Measurements from ENCODE around the gene ABCB9.

Gene ABCB9

GRCh38 chr12:122985338-122986257 is 19.3 kb upstream of the ABCB9 start:
- TF ChIP-seq TCF4 (CRISPR knock-in tag; IDR thresholded peaks at IDR 0.05; ENCODE audit: borderline replicate concordance) (no peak), ZNF565 (CRISPR knock-in tag; conservative IDR thresholded peaks at IDR 0.05; ENCODE audit: low read depth) (no peak), OSR1 (CRISPR knock-in tag; IDR thresholded peaks at IDR 0.05) (no peak), ISL1 (CRISPR knock-in tag; IDR thresholded peaks at IDR 0.05) (no peak), ZFP30 (CRISPR knock-in tag; IDR thresholded peaks at IDR 0.05) (no peak), ZNF8 (CRISPR knock-in tag; IDR thresholded peaks at IDR 0.05) (no peak)
- ATAC-seq, result no peak

GRCh38 chr12:122984612-122985337 is 18.5 kb upstream of the ABCB9 start:
- ATAC-seq, result no peak
- TF ChIP-seq, protein P1, sequence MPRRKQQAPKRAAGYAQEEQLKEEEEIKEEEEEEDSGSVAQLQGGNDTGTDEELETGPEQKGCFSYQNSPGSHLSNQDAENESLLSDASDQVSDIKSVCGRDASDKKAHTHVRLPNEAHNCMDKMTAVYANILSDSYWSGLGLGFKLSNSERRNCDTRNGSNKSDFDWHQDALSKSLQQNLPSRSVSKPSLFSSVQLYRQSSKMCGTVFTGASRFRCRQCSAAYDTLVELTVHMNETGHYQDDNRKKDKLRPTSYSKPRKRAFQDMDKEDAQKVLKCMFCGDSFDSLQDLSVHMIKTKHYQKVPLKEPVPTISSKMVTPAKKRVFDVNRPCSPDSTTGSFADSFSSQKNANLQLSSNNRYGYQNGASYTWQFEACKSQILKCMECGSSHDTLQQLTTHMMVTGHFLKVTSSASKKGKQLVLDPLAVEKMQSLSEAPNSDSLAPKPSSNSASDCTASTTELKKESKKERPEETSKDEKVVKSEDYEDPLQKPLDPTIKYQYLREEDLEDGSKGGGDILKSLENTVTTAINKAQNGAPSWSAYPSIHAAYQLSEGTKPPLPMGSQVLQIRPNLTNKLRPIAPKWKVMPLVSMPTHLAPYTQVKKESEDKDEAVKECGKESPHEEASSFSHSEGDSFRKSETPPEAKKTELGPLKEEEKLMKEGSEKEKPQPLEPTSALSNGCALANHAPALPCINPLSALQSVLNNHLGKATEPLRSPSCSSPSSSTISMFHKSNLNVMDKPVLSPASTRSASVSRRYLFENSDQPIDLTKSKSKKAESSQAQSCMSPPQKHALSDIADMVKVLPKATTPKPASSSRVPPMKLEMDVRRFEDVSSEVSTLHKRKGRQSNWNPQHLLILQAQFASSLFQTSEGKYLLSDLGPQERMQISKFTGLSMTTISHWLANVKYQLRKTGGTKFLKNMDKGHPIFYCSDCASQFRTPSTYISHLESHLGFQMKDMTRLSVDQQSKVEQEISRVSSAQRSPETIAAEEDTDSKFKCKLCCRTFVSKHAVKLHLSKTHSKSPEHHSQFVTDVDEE (CRISPR knock-in tag; IDR thresholded peaks at IDR 0.05), result no peak
- TF ChIP-seq ZNF8 (CRISPR knock-in tag; IDR thresholded peaks at IDR 0.05) (no peak), CSDC2 (CRISPR knock-in tag; IDR thresholded peaks at IDR 0.05) (no peak), SNAI2 (CRISPR knock-in tag; IDR thresholded peaks at IDR 0.05) (no peak), ZFP30 (CRISPR knock-in tag; IDR thresholded peaks at IDR 0.05) (no peak), ZNF70 (CRISPR knock-in tag; IDR thresholded peaks at IDR 0.05) (no peak), OSR1 (CRISPR knock-in tag; IDR thresholded peaks at IDR 0.05) (no peak), ZFP3 (CRISPR knock-in tag; IDR thresholded peaks at IDR 0.05) (no peak)
- TF ChIP-seq, protein P2, sequence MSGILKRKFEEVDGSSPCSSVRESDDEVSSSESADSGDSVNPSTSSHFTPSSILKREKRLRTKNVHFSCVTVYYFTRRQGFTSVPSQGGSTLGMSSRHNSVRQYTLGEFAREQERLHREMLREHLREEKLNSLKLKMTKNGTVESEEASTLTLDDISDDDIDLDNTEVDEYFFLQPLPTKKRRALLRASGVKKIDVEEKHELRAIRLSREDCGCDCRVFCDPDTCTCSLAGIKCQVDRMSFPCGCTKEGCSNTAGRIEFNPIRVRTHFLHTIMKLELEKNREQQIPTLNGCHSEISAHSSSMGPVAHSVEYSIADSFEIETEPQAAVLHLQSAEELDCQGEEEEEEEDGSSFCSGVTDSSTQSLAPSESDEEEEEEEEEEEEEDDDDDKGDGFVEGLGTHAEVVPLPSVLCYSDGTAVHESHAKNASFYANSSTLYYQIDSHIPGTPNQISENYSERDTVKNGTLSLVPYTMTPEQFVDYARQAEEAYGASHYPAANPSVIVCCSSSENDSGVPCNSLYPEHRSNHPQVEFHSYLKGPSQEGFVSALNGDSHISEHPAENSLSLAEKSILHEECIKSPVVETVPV (CRISPR knock-in tag; IDR thresholded peaks at IDR 0.05), result no peak

- ATAC-seq, result no peak
- TF ChIP-seq ESRRG (CRISPR knock-in tag; IDR thresholded peaks at IDR 0.05) (no peak), ARNTL (CRISPR knock-in tag; IDR thresholded peaks at IDR 0.05; ENCODE audit: borderline replicate concordance, low read depth) (no peak), TCF4 (CRISPR knock-in tag; IDR thresholded peaks at IDR 0.05; ENCODE audit: borderline replicate concordance) (no peak), SNAI2 (CRISPR knock-in tag; IDR thresholded peaks at IDR 0.05) (no peak)
Measured at GRCh38 chr12:122983789-122984515, 17.7 kb upstream of the ABCB9 start.

GRCh38 chr12:122982963-122983788 is 16.9 kb upstream of the ABCB9 start:
- ATAC-seq, result no peak
- TF ChIP-seq ISL1 (CRISPR knock-in tag; IDR thresholded peaks at IDR 0.05) (no peak), ESRRG (CRISPR knock-in tag; IDR thresholded peaks at IDR 0.05) (no peak), ZNF8 (CRISPR knock-in tag; IDR thresholded peaks at IDR 0.05) (no peak), CREB5 (CRISPR knock-in tag; IDR thresholded peaks at IDR 0.05; ENCODE audit: low read depth) (no peak), SNAI2 (CRISPR knock-in tag; IDR thresholded peaks at IDR 0.05) (no peak), ZFP30 (CRISPR knock-in tag; IDR thresholded peaks at IDR 0.05) (no peak), ZFP3 (CRISPR knock-in tag; IDR thresholded peaks at IDR 0.05) (no peak), CSDC2 (CRISPR knock-in tag; IDR thresholded peaks at IDR 0.05) (no peak), ZNF70 (CRISPR knock-in tag; IDR thresholded peaks at IDR 0.05) (no peak), RARB (CRISPR knock-in tag; IDR thresholded peaks at IDR 0.05) (no peak), GLIS3 (CRISPR knock-in tag; IDR thresholded peaks at IDR 0.05) (no peak), BACH2 (CRISPR knock-in tag; IDR thresholded peaks at IDR 0.05; ENCODE audit: borderline replicate concordance) (no peak)
- TF ChIP-seq, protein P3, sequence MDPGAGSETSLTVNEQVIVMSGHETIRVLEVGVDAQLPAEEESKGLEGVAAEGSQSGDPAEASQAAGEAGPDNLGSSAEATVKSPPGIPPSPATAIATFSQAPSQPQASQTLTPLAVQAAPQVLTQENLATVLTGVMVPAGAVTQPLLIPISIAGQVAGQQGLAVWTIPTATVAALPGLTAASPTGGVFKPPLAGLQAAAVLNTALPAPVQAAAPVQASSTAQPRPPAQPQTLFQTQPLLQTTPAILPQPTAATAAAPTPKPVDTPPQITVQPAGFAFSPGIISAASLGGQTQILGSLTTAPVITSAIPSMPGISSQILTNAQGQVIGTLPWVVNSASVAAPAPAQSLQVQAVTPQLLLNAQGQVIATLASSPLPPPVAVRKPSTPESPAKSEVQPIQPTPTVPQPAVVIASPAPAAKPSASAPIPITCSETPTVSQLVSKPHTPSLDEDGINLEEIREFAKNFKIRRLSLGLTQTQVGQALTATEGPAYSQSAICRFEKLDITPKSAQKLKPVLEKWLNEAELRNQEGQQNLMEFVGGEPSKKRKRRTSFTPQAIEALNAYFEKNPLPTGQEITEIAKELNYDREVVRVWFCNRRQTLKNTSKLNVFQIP (CRISPR knock-in tag; IDR thresholded peaks at IDR 0.05; ENCODE audit: borderline replicate concordance, low read depth), result no peak
- TF ChIP-seq, protein P4, sequence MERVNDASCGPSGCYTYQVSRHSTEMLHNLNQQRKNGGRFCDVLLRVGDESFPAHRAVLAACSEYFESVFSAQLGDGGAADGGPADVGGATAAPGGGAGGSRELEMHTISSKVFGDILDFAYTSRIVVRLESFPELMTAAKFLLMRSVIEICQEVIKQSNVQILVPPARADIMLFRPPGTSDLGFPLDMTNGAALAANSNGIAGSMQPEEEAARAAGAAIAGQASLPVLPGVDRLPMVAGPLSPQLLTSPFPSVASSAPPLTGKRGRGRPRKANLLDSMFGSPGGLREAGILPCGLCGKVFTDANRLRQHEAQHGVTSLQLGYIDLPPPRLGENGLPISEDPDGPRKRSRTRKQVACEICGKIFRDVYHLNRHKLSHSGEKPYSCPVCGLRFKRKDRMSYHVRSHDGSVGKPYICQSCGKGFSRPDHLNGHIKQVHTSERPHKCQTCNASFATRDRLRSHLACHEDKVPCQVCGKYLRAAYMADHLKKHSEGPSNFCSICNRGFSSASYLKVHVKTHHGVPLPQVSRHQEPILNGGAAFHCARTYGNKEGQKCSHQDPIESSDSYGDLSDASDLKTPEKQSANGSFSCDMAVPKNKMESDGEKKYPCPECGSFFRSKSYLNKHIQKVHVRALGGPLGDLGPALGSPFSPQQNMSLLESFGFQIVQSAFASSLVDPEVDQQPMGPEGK (CRISPR knock-in tag; IDR thresholded peaks at IDR 0.05; ENCODE audit: borderline replicate concordance), result no peak
- TF ChIP-seq, protein P2 (CRISPR knock-in tag; IDR thresholded peaks at IDR 0.05), result no peak

All from SK-N-SH treated with all-trans-retinoic acid at 6 μM for 48 hours (cell line).